Calu3 (cell line): Measurements from ENCODE around the gene SND1. TPM values are rescaled to one million over a fixed set of nuclear protein-coding genes. Genes with fewer than 3 reads are reported as not detected.

Experiments
- BruUV-seq: library from RNA; stranded (reverse); fragments of 400-500 nt; replicated peaks from 2 replicates; lab custom pipeline; 2021; lab: Mats Ljungman, UMichigan
- CTCF ChIA-PET: fragments of 300-600 bp; sonication (Branson Sonifier 250); formaldehyde crosslinking; loops from one replicate; lab custom pipeline; 2022; ENCODE audit warnings: antibody characterized with exemption; lab: Charles Lee
- DNase-seq: peaks from one replicate; pipeline ENCODE4 v3.0.0; 2022
- H3K27ac Mint-ChIP-seq: one replicate; pipeline ENCODE4 v1.8.0; 2022; ENCODE audit warnings: mixed read lengths; ENCODE audit not compliant: unreplicated experiment
- H3K27me3 Mint-ChIP-seq: one replicate; pipeline ENCODE4 v1.8.0; 2022; ENCODE audit warnings: mixed read lengths; ENCODE audit not compliant: unreplicated experiment
- H3K36me3 Mint-ChIP-seq: one replicate; pipeline ENCODE4 v1.8.0; 2022; ENCODE audit warnings: mild to moderate bottlenecking, moderate library complexity, mixed read lengths; ENCODE audit not compliant: insufficient read depth, unreplicated experiment
- H3K4me1 Mint-ChIP-seq: one replicate; pipeline ENCODE4 v1.8.0; 2022; ENCODE audit warnings: mild to moderate bottlenecking, low read depth, mixed read lengths; ENCODE audit not compliant: unreplicated experiment
- H3K4me3 Mint-ChIP-seq: one replicate; pipeline ENCODE4 v1.8.0; 2022; ENCODE audit warnings: mild to moderate bottlenecking, low read depth, moderate library complexity, mixed read lengths; ENCODE audit not compliant: unreplicated experiment
- H3K9me3 Mint-ChIP-seq: one replicate; pipeline ENCODE4 v1.8.0; 2022; ENCODE audit warnings: low read depth, mixed read lengths; ENCODE audit not compliant: unreplicated experiment
- intact Hi-C: fragments of 100-400 bp; cut with micrococcal nuclease; formaldehyde crosslinking; loops from one replicate; pipeline ENCODE4 v1.10.0; 2022; ENCODE audit not compliant: unreplicated experiment
- total RNA-seq: library from RNA; stranded (reverse); gene quantifications from 2 replicates; pipeline ENCODE4 v1.2.3, GENCODE V29; 2022
- TF ChIP-seq, protein P1 (sequence below): fragments of 200-600 bp; IDR thresholded peaks from one replicate; pipeline ENCODE4 v1.8.0; 2022; ENCODE audit warnings: antibody characterized with exemption; ENCODE audit not compliant: unreplicated experiment

Gene SND1
- total RNA-seq, 1 experiment from 2014 or later = 205 TPM

DNA sequence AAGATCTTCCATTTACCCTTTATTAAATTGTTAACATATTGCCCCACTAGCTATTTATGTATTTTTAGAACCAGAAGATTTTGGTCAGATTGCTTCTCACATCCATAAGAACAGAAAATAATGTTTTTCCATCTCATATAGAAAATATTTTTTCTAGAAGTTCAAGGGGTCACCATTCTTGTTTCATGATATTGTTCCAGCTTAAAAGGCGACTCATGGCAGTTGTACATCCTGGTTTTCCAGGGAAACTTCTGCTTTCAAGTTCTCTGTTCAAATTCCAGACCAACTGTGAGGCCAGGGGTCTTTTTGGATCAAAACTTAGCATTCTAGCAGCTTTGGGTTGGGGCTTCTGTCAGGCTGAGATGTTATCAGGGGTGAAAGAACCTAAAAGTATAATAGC, 294.9 kb downstream of the SND1 start:
- Mint-ChIP-seq H3K4me1 (peaks cover 8% of the 10 kb centered on the region), H3K4me3 (no peak overlapping the region), H3K36me3 (peaks cover 5% of the 10 kb centered on the region), H3K9me3 (no peaks in the 10 kb centered on the region), H3K27ac (no peak overlapping the region), H3K27me3 (no peaks in the 10 kb centered on the region)
- intact Hi-C loops = no loop called here
- no peak for DNase-seq
- CTCF ChIA-PET = no interaction called here
- TF ChIP-seq, protein P1, sequence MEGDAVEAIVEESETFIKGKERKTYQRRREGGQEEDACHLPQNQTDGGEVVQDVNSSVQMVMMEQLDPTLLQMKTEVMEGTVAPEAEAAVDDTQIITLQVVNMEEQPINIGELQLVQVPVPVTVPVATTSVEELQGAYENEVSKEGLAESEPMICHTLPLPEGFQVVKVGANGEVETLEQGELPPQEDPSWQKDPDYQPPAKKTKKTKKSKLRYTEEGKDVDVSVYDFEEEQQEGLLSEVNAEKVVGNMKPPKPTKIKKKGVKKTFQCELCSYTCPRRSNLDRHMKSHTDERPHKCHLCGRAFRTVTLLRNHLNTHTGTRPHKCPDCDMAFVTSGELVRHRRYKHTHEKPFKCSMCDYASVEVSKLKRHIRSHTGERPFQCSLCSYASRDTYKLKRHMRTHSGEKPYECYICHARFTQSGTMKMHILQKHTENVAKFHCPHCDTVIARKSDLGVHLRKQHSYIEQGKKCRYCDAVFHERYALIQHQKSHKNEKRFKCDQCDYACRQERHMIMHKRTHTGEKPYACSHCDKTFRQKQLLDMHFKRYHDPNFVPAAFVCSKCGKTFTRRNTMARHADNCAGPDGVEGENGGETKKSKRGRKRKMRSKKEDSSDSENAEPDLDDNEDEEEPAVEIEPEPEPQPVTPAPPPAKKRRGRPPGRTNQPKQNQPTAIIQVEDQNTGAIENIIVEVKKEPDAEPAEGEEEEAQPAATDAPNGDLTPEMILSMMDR = no peak
- no TSS peak for BruUV-seq

GRCh38 chr7:127948312-127948711, 296.3 kb downstream of the SND1 start:
- no peak overlapping the region for H3K27ac Mint-ChIP-seq

GRCh38 chr7:127948930-127949329, 296.9 kb downstream of the SND1 start:
- H3K4me1 Mint-ChIP-seq = peaks cover 8% of the 10 kb centered on the region
- BruUV-seq = no TSS peak
- H3K27ac Mint-ChIP-seq = no peak overlapping the region
- peaks cover 5% of the 10 kb centered on the region for H3K36me3 Mint-ChIP-seq
- intact Hi-C loops = no loop called here
- TF ChIP-seq, protein P1 = no peak
- DNase-seq = no peak
- CTCF ChIA-PET = no interaction called here
- no peak overlapping the region for H3K4me3 Mint-ChIP-seq
- H3K9me3 Mint-ChIP-seq = no peaks in the 10 kb centered on the region
- H3K27me3 Mint-ChIP-seq = no peaks in the 10 kb centered on the region

More at GRCh38 chr7:127948312-127948711, 296.3 kb downstream of the SND1 start:
- H3K4me3 Mint-ChIP-seq = no peak overlapping the region
- DNase-seq = no peak
- intact Hi-C loops = no loop called here
- H3K36me3 Mint-ChIP-seq = peaks cover 5% of the 10 kb centered on the region
- no peaks in the 10 kb centered on the region for H3K27me3 Mint-ChIP-seq
- no TSS peak for BruUV-seq
- H3K4me1 Mint-ChIP-seq = peaks cover 8% of the 10 kb centered on the region
- no peaks in the 10 kb centered on the region for H3K9me3 Mint-ChIP-seq
- CTCF ChIA-PET = no interaction called here
- TF ChIP-seq, protein P1 = no peak

DNA sequence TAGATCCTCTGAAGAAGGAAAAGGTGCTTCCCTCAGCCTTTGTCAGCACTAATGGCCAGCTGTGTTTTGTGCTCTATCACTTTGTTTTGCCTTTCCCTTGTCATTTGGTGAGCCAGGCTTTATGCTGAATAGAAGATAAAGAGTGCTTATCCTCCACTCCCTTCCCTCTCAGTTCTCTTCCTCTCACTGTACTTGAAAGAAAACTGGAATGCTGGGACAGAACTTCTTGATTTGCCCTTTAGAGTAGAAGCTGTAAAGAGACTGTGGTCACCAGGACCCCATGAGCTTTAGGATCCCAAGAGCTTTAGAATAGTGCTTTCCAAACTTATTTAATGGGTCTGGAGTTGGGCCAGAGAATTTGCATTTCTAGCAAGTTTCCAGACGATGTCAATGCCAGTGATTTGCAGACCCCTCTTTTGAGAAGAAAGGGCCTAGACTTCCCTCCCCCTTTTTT, 297.8 kb downstream of the SND1 start:
- H3K27me3 Mint-ChIP-seq = no peaks in the 10 kb centered on the region
- H3K9me3 Mint-ChIP-seq = no peaks in the 10 kb centered on the region
- BruUV-seq = no TSS peak
- no peak overlapping the region for H3K4me3 Mint-ChIP-seq
- CTCF ChIA-PET = no interaction called here
- peaks cover 8% of the 10 kb centered on the region for H3K4me1 Mint-ChIP-seq
- H3K36me3 Mint-ChIP-seq = peaks cover 5% of the 10 kb centered on the region
- H3K27ac Mint-ChIP-seq = no peak overlapping the region
- intact Hi-C loops = no loop called here
- no peak for DNase-seq
- TF ChIP-seq, protein P1 = no peak
